ENCODE data around the gene NFASC. TPM values are rescaled to one million over a fixed set of nuclear protein-coding genes. Genes with fewer than 3 reads are reported as not detected.

NFASC gene
- total RNA-seq, 2 donors from 2014 or later: 4.4 to 7.6 TPM

GRCh38 chr1:204920967-204921366 lies 50.3 kb downstream of the NFASC start:
- intact Hi-C loops (cut with DNase I): no loop called here
- no peak for ATAC-seq
- Histone ChIP-seq H3K36me3 (replicated peaks in 1 of 2; ENCODE audit: insufficient read depth in 1 of 2, low read depth in 2 of 2) (no peaks in the 10 kb centered on the region), H3K9me3 (no peaks in the 10 kb centered on the region), H3K27ac (no peak overlapping the region), H3K27me3 (no peaks in the 10 kb centered on the region), H3K4me3 (no peak overlapping the region), H3K4me1 (peaks cover 16% of the 10 kb centered on the region)
- TF ChIP-seq CTCF (IDR thresholded peaks at IDR 0.05): no peak
- TF ChIP-seq POLR2A (IDR thresholded peaks at IDR 0.05): no peak
- DNase-seq: peak in 1 of 4 donors; percentile 31
- WGBS, 2 donors: 61 to 79% methylated on average over 3 to 7 of the region's 7 CpGs

- DNase-seq (peak in 1 of 4 donors; percentile 39), ATAC-seq (no peak)
- no peaks in the 10 kb centered on the region for H3K27me3 ChIP-seq
- no peaks in the 10 kb centered on the region for H3K9me3 ChIP-seq
- H3K27ac ChIP-seq: no peak overlapping the region
- TF ChIP-seq POLR2A (IDR thresholded peaks at IDR 0.05) (no peak), CTCF (IDR thresholded peaks at IDR 0.05) (no peak)
- 70 to 75% methylated on average over 15 of the region's 15 CpGs for WGBS, 2 donors
- H3K36me3 ChIP-seq (replicated peaks in 1 of 2; ENCODE audit: insufficient read depth in 1 of 2, low read depth in 2 of 2): no peaks in the 10 kb centered on the region
- H3K4me1 ChIP-seq: peaks cover 16% of the 10 kb centered on the region
- intact Hi-C loops (cut with DNase I): no loop called here
- H3K4me3 ChIP-seq: no peak overlapping the region
These were observed 51.3 kb downstream of the NFASC start for GRCh38 chr1:204921855-204922516.

- peaks cover 14% of the 10 kb centered on the region for H3K4me1 ChIP-seq
- no peak overlapping the region for H3K27ac ChIP-seq
- WGBS, 2 donors: 82 to 83% methylated on average over 9 to 10 of the region's 10 CpGs
- H3K4me3 ChIP-seq: no peak overlapping the region
- intact Hi-C loops (cut with DNase I): no loop called here
- TF ChIP-seq CTCF (IDR thresholded peaks at IDR 0.05) (no peak), POLR2A (IDR thresholded peaks at IDR 0.05) (no peak)
- H3K27me3 ChIP-seq: no peaks in the 10 kb centered on the region
- no peaks in the 10 kb centered on the region for H3K36me3 ChIP-seq (replicated peaks in 1 of 2; ENCODE audit: insufficient read depth in 1 of 2, low read depth in 2 of 2)
- no peak for DNase-seq
- H3K9me3 ChIP-seq: no peaks in the 10 kb centered on the region
- no peak for ATAC-seq
These were observed 52.5 kb downstream of the NFASC start for GRCh38 chr1:204923201-204923600.

- DNase-seq: no peak
- Histone ChIP-seq H3K9me3 (no peaks in the 10 kb centered on the region), H3K27ac (no peak overlapping the region), H3K36me3 (replicated peaks in 1 of 2; ENCODE audit: insufficient read depth in 1 of 2, low read depth in 2 of 2) (no peaks in the 10 kb centered on the region), H3K27me3 (no peaks in the 10 kb centered on the region), H3K4me3 (no peak overlapping the region), H3K4me1 (peaks cover 10% of the 10 kb centered on the region)
- WGBS, 2 donors: 55 to 80% methylated on average over 3 to 4 of the region's 4 CpGs
- TF ChIP-seq POLR2A (IDR thresholded peaks at IDR 0.05) (no peak), CTCF (IDR thresholded peaks at IDR 0.05) (no peak)
- no peak for ATAC-seq
- intact Hi-C loops (cut with DNase I): no loop called here
These were observed 53.0 kb downstream of the NFASC start for GRCh38 chr1:204923626-204924012.
